ENCODE results near the gene ZFC3H1.

- TF ChIP-seq CTCF (IDR thresholded peaks at IDR 0.05): no peak
- no peak for TF ChIP-seq POLR2A (IDR thresholded peaks at IDR 0.05)
These were observed 62.1 kb downstream of the ZFC3H1 start for GRCh38 chr12:71601546-71601945.

All from lower leg skin (tissue), 3 donors.